Measurements from ENCODE around the gene MMP8. TPM values are rescaled to one million over a fixed set of nuclear protein-coding genes. Genes with fewer than 3 reads are reported as not detected.

MMP8 gene
- total RNA-seq, 1 experiment from 2014 or later = not detected

DNA sequence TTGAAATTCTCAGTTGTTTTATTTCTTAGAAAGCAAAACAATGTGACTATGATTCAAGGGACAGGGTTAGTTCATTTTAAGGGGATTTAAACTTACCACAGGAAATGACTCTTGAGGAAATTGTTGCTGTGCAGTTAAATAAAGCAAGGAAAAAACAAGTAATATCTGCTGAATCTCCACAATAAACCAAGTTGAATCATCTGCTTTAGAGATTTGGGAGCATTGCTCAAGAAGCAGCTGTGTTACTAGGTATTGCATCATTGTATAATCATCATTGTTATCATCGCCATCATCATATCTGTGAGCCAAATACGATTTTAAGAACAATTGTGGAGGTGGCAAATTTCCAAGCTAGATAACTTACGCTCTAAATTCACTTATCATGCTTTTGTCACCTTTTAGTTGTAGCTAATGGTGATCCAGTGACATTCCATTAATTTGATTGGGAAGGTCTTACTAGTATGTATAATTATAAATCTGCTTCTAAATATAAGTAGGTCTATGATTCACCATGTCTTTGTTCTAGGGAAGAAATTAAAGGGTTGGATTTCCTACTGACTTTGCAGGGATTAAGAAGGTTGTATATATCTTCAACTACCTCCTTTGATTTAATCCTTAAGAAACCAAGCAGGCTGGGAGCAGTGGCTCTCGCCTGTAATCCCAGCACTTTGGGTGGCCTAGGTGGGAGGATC lies 35.7 kb upstream of the MMP8 start:
- CTCF ChIA-PET = no interaction called here
- Histone ChIP-seq H3K27me3 (ENCODE audit: insufficient read depth, low read length) (no peaks in the 10 kb centered on the region), H3K9me2 (ENCODE audit: insufficient read depth) (no peaks in the 10 kb centered on the region), H3K27ac (ENCODE audit: low read depth, low read length) (no peak overlapping the region), H3K9me3 (ENCODE audit: control insufficient read depth in 1 of 2, insufficient read depth in 1 of 2, low read depth in 1 of 2, low read length in 2 of 2) (no peaks in the 10 kb centered on the region), H3K36me3 (ENCODE audit: control insufficient read depth in 1 of 2, insufficient read depth in 2 of 2, low read length in 2 of 2) (no peaks in the 10 kb centered on the region), H3K9ac (ENCODE audit: low read length) (no peak overlapping the region), H3K79me2 (ENCODE audit: insufficient read depth, low read length) (no peaks in the 10 kb centered on the region), H4K20me1 (ENCODE audit: insufficient read depth) (no peaks in the 10 kb centered on the region), H2AFZ (ENCODE audit: low read depth, low read length, poor library complexity, severe bottlenecking) (no peak overlapping the region), H3K4me3 (replicated peaks in 1 of 2; ENCODE audit: low read depth in 1 of 2, low read length in 2 of 2) (no peak overlapping the region), H3K4me1 (ENCODE audit: control insufficient read depth in 1 of 2, insufficient read depth in 2 of 2, low read length in 2 of 2) (peaks cover 0 to 3% of the 10 kb centered on the region in 2 experiments; a peak in 1 of 4 replicates), H3K4me2 (ENCODE audit: low read length) (no peak overlapping the region)
- ATAC-seq (no peak), DNase-seq (ENCODE audit: low read depth, low spot score) (peak; percentile 41)
- RAD21 ChIA-PET (ENCODE audit: low non-redundant PET in 1 of 2, low total read pairs in 2 of 2, uncharacterized antibody in 2 of 2, unreplicated experiment in 2 of 2) = no interaction called here
- no TSS peak for BruUV-seq (replicated peaks)
- intact Hi-C loops (cut with micrococcal nuclease) = no loop called here
- POLR2A ChIA-PET = no interaction called here
- TF ChIP-seq YY1 (IDR thresholded peaks at IDR 0.05; ENCODE audit: extremely low read depth, insufficient replicate concordance, low read depth, low read length) (no peak), EGR1 (IDR thresholded peaks at IDR 0.05; ENCODE audit: low read depth) (0 out of 2 replicates have a peak, but pooled peaks have one; percentile 24), EZH2phosphoT487 (IDR thresholded peaks at IDR 0.05; ENCODE audit: borderline replicate concordance) (no peak), SIN3A (IDR thresholded peaks at IDR 0.05; ENCODE audit: low read depth) (no peak), TCF7L2 (IDR thresholded peaks at IDR 0.05; ENCODE audit: borderline replicate concordance, extremely low read depth, insufficient read depth, insufficient read length) (peak; percentile 13), POLR2A (IDR thresholded peaks at IDR 0.05; ENCODE audit: borderline replicate concordance, extremely low read depth, insufficient read depth, insufficient read length) (no peak), RAD21 (IDR thresholded peaks at IDR 0.05; ENCODE audit: low read depth) (0 out of 2 replicates have a peak, but pooled peaks have one; percentile 6), CBX3 (IDR thresholded peaks at IDR 0.05; ENCODE audit: low read depth) (peak; percentile 76; the same call in 1 of the 2 replicates), SRF (IDR thresholded peaks at IDR 0.05; ENCODE audit: low read depth) (peak; percentile 59), SP1 (IDR thresholded peaks at IDR 0.05; ENCODE audit: low read depth) (peak; percentile 85), ZNF274 (IDR thresholded peaks at IDR 0.05; ENCODE audit: low read depth, low read length) (no peak), ELF1 (IDR thresholded peaks at IDR 0.05; ENCODE audit: borderline replicate concordance, low read depth) (no peak), EZH2 (IDR thresholded peaks at IDR 0.05) (no peak), CEBPB (IDR thresholded peaks at IDR 0.05; ENCODE audit: low read depth) (peak; percentile 99), JUND (IDR thresholded peaks at IDR 0.05) (peak; percentile 74; the same call in 1 of the 2 replicates)
- TF ChIP-seq, protein P1, sequence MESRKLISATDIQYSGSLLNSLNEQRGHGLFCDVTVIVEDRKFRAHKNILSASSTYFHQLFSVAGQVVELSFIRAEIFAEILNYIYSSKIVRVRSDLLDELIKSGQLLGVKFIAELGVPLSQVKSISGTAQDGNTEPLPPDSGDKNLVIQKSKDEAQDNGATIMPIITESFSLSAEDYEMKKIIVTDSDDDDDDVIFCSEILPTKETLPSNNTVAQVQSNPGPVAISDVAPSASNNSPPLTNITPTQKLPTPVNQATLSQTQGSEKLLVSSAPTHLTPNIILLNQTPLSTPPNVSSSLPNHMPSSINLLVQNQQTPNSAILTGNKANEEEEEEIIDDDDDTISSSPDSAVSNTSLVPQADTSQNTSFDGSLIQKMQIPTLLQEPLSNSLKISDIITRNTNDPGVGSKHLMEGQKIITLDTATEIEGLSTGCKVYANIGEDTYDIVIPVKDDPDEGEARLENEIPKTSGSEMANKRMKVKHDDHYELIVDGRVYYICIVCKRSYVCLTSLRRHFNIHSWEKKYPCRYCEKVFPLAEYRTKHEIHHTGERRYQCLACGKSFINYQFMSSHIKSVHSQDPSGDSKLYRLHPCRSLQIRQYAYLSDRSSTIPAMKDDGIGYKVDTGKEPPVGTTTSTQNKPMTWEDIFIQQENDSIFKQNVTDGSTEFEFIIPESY (IDR thresholded peaks at IDR 0.05; ENCODE audit: extremely low read depth, insufficient replicate concordance, low read length) = no peak
- TF ChIP-seq, protein P2, sequence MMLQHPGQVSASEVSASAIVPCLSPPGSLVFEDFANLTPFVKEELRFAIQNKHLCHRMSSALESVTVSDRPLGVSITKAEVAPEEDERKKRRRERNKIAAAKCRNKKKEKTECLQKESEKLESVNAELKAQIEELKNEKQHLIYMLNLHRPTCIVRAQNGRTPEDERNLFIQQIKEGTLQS (IDR thresholded peaks at IDR 0.05) = peak; percentile 86
- TF ChIP-seq, protein P3, sequence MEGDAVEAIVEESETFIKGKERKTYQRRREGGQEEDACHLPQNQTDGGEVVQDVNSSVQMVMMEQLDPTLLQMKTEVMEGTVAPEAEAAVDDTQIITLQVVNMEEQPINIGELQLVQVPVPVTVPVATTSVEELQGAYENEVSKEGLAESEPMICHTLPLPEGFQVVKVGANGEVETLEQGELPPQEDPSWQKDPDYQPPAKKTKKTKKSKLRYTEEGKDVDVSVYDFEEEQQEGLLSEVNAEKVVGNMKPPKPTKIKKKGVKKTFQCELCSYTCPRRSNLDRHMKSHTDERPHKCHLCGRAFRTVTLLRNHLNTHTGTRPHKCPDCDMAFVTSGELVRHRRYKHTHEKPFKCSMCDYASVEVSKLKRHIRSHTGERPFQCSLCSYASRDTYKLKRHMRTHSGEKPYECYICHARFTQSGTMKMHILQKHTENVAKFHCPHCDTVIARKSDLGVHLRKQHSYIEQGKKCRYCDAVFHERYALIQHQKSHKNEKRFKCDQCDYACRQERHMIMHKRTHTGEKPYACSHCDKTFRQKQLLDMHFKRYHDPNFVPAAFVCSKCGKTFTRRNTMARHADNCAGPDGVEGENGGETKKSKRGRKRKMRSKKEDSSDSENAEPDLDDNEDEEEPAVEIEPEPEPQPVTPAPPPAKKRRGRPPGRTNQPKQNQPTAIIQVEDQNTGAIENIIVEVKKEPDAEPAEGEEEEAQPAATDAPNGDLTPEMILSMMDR (IDR thresholded peaks at IDR 0.05 in 2 of 3, conservative IDR thresholded peaks at IDR 0.05 in 1 of 3; ENCODE audit: borderline replicate concordance in 1 of 3, insufficient read depth in 1 of 3, low read depth in 2 of 3, low read length in 2 of 3) = 0 out of 6 replicates have a peak, but pooled peaks of 1 of the 3 experiments have one; percentile 2
- TF ChIP-seq, protein P4, sequence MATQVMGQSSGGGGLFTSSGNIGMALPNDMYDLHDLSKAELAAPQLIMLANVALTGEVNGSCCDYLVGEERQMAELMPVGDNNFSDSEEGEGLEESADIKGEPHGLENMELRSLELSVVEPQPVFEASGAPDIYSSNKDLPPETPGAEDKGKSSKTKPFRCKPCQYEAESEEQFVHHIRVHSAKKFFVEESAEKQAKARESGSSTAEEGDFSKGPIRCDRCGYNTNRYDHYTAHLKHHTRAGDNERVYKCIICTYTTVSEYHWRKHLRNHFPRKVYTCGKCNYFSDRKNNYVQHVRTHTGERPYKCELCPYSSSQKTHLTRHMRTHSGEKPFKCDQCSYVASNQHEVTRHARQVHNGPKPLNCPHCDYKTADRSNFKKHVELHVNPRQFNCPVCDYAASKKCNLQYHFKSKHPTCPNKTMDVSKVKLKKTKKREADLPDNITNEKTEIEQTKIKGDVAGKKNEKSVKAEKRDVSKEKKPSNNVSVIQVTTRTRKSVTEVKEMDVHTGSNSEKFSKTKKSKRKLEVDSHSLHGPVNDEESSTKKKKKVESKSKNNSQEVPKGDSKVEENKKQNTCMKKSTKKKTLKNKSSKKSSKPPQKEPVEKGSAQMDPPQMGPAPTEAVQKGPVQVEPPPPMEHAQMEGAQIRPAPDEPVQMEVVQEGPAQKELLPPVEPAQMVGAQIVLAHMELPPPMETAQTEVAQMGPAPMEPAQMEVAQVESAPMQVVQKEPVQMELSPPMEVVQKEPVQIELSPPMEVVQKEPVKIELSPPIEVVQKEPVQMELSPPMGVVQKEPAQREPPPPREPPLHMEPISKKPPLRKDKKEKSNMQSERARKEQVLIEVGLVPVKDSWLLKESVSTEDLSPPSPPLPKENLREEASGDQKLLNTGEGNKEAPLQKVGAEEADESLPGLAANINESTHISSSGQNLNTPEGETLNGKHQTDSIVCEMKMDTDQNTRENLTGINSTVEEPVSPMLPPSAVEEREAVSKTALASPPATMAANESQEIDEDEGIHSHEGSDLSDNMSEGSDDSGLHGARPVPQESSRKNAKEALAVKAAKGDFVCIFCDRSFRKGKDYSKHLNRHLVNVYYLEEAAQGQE (IDR thresholded peaks at IDR 0.05; ENCODE audit: low read depth) = no peak

Measured in HCT116 (cell line).